Ecto neural progenitor cell (in vitro differentiated cells): ENCODE measurements around the gene SWT1.
"Not testable (repeated sequence)": the region's sequence is repeated elsewhere in the genome, so short reads cannot be mapped to it uniquely, and the experiment has no call there.

ENCODE experiments used
- DNase-seq: peaks from one replicate; pipeline ENCODE4 v3.0.0-alpha.2; 2018; ENCODE audit warnings: low spot score

Gene SWT1

DNA sequence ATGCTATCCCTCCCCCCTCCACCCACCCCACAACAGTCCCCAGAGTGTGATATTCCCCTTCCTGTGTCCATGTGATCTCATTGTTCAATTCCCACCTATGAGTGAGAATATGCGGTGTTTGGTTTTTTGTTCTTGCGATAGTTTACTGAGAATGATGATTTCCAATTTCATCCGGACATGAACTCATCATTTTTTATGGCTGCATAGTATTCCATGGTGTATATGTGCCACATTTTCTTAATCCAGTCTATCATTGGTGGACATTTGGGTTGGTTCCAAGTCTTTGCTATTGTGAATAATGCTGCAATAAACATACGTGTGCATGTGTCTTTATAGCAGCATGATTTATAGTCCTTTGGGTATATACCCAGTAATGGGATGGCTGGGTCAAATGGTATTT lies 95.0 kb downstream of the SWT1 start:
- DNase-seq = not testable (repeated sequence)

DNA sequence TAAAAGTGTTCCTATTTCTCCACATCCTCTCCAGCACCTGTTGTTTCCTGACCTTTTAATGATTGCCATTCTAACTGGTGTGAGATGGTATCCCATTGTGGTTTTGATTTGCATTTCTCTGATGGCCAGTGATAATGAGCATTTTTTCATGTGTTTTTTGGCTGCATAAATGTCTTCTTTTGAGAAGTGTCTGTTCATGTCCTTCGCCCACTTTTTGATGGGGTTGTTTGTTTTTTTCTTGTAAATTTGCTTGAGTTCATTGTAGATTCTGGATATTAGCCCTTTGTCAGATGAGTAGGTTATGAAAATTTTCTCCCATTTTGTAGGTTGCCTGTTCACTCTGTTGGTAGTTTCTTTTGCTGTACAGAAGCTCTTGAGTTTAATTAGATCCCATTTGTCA lies 95.4 kb downstream of the SWT1 start:
- DNase-seq = not testable (repeated sequence)

DNA sequence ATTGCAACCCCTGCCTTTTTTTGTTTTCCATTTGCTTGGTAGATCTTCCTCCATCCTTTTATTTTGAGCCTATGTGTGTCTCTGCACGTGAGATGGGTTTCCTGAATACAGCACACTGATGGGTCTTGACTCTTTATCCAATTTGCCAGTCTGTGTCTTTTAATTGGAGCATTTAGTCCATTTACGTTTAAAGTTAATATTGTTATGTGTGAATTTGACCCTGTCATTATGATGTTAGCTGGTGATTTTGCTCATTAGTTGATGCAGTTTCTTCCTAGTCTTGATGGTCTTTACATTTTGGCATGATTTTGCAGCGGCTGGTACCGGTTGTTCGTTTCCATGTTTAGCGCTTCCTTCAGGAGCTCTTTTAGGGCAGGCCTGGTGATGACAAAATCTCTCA lies 98.6 kb downstream of the SWT1 start:
- not testable (repeated sequence) for DNase-seq

DNA sequence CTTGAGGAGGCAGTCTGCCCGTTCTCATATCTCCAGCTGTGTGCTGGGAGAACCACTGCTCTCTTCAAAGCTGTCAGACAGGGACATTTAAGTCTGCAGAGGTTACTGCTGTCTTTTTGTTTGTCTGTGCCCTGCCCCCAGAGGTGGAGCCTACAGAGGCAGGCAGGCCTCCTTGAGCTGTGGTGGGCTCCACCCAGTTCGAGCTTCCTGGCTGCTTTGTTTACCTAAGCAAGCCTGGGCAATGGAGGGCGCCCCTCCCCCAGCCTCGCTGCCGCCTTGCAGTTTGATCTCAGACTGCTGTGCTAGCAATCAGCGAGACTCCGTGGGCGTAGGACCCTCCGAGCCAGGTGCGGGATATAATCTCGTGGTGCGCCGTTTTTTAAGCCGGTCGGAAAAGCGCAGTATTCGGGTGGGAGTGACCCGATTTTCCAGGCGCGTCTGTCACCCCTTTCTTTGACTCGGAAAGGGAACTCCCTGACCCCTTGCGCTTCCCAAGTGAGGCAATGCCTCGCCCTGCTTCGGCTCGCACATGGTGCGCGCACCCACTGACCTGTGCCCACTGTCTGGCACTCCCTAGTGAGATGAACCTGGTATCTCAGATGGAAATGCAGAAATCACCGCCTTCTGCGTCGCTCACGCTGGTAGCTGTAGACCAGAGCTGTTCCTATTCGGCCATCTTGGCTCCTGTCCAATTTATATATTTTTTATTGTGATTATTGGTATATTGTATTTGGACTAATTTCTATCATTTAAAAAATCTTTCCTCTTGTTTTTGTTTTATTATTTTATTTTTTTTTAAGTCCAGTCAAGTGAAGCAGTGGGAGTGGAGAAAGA lies 100.4 kb downstream of the SWT1 start:
- DNase-seq = not testable (repeated sequence)

DNA sequence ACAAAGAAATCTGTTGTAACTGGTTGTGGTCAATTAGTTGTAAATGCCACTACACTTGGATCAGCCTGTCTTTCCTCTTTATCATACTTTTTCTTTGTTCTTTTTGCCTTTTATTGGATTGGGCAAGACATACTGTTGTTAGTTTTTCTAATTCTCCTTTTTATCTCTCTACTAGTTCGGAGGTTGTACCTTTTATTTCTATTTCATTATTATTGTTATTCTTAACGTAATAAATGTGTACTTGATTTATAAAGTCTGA lies 100.9 kb downstream of the SWT1 start:
- no peak for DNase-seq

DNA sequence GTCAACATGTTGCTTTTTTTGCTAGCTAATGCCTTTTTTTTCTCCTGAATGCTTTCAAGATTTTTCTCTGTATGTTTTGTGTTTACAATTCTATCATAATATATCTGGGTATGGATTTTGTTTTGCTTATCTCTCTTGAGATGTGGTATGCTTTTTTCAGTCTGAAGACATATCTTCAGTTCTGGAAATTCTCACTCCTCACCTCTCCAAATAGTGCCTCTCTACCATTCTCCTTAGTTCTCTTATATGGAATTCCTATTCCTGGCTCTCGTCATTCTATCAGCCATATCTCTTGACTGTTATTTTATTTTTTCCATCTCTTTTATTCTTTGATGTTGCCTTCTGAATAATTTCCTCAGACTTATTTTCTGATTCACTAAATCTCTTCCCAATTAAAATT lies 101.7 kb downstream of the SWT1 start:
- DNase-seq = no peak

DNA sequence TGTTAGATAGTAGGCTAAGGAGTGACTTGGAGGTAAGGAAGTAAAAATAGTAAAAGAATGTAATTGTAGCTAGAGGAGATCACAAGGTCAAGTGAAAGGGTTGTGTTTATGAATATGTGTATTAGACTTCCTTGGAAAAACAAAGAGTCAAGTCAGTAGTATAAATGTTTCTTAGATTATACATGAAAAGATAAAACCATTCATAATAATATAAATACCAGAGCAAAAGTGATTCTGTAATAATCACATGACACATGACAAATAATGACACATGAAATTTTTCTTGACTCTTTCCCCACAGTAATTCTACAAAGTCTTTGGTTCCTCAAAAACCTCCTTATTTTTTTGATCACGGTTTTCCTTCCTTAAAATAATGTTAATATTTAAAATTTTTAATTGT lies 103.6 kb downstream of the SWT1 start:
- DNase-seq = no peak

DNA sequence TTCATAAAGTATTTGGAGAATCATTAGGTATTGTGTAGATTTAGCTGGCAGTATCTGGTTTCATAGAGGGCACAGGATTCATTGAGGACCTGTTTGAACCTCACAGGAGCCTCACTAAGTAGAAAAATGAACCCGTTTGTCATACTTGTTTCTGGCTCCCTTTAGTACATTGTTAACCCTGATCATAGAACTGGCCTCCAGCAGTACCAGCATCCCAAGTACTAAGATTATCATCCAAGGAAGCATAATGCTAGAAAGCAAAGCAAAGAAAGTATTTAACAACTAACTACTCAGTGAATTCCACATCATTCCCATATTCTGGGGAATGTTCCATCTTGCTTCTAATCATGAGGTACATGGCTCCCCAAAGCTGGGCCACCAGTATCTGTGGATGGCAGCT lies 105.2 kb downstream of the SWT1 start:
- no peak for DNase-seq

DNA sequence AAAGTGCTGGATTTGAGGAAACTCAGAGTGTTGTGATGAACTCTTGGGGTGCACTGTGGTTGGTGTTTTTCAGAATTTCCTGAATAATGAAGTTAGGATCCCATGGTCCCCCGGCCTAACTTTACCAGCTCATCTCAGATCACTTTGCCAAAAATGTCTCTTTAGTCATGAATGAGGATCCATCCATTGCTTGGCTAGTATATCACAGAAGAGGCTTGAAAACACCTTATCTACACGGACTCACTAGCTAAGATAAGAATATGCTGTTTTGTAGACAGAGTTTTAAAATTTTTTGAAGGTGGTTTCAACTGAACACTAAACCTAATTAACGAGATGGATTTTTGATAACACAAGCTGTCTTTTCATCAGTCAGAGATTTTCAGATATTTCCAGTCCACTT lies 106.3 kb downstream of the SWT1 start:
- DNase-seq = no peak

DNA sequence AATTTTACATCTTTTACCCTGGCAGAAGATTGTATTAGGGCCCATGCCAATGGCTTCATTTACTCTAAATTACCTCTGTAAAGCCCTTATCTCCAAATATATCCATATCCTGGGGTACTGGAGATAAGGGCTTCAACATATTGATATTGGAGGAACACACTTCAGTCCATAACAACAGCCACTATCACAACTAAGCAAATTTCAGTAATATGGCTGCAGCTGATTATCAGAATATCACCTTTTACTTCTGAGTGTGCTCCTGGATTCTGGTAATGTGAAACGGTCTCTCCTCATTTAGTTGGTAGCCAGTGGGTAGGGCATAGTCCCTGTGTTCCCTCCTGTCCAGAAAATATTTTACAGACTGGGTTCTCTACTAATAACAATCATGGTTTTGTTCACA lies 106.8 kb downstream of the SWT1 start:
- DNase-seq = no peak

DNA sequence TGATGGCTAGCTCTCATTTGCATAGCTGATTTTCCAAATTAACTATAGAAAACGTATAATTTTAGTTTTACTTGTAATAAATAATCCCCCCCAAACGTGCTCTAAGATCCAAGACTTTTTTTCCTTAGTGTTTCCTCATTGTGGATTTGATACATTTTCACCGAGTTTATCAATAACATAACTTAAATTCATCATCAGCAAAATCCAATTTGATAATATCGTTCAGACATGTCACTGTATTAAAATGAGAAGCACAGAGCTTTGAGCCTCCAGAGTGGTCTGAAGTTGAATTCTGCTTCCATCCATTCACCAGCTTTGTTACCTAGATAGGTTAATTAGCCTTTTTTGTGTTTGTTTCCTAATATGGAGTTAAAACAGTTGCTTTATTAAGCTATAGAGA lies 108.3 kb downstream of the SWT1 start:
- DNase-seq = no peak

DNA sequence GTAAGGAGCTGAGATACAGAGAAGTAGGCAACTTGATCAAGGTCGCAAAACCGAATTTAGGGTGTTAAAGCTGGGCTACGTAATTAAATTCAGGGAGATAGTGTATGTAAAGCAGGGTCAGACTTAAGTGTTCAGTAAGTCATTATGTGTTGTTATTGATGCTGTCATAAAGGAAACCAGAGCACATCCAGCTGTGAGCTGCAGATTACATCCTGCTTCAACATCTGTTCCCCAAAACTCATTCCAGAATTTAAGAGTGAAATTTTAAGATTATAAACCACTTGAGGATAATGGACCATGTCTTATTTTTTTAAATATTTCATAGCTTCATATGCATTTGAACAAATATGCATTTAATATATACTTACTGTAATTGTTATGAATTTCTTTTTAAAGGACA lies 110.3 kb downstream of the SWT1 start:
- DNase-seq = no peak

DNA sequence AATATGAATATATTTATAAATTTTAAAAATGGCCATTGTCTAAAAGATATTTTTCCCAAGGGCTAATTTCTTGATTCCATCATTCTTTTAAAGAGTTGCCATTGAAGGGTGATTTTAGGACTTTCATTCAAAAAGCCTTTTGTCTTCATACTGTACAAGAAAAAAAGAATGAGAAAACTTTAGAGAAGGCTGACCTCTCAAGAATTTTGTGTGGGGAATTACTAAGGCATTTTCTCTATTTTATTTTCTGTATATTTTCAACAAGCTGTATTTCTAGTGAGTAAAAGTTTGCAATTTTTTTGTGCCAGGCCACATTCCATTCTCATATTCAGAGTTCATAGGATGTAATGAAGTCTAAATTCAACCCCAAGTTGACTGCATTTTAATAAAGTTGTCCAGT lies 110.7 kb downstream of the SWT1 start:
- no peak for DNase-seq

DNA sequence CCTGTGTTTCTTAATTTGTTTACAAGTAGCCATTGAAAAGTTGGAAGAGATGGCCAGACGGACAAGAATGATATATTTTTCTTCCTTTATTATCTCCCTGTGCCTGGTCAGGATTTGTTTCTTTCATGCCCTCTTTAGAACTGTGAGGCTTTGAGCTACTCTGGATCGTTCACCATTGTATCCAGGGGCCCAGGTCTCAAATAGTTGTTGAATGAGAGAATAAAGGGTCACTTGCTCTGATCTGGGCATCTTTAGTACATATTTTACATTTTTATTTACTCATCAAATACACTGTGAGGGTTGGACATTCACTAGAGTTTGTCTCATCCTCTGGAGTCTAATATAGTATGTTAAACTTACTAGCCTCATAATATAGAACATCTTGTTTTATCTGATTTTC lies 111.4 kb downstream of the SWT1 start:
- no peak for DNase-seq

DNA sequence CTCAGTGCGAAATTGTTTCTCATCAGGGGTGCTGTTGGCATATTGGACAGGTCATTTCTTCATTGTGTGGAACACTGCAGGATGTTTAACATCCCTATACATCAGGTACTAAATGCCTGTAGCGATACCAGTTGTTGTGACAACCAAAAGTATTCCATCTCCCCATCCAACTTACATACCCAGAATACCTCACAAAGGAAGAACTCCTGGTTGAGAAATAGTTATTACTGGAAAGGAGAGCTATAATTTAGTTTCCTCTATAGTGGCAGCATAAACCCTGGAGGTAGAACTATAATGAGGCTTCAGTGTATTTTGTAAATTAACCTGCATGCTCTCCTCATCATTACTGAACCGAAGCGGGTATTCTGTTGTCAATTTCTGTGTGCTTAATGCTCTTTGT lies 115.0 kb downstream of the SWT1 start:
- DNase-seq = no peak

DNA sequence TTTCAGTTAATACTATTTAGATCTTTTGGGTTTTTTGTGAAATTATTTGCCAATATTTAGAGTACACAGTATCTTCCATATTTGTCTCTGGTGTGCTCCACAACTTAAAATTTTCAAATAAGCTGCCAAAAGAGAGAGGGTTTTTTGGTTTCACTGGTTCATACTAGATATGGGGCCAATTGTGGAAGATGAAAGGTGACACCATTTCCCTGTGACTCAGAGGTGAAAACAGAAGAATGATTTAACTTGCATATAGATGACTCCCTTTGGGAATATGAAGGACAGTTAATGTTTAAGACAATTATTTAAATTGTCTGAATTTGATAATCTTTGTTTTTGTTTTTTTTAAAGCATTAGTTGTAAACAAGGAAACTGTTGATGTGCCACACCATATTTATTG lies 122.6 kb downstream of the SWT1 start:
- no peak for DNase-seq

DNA sequence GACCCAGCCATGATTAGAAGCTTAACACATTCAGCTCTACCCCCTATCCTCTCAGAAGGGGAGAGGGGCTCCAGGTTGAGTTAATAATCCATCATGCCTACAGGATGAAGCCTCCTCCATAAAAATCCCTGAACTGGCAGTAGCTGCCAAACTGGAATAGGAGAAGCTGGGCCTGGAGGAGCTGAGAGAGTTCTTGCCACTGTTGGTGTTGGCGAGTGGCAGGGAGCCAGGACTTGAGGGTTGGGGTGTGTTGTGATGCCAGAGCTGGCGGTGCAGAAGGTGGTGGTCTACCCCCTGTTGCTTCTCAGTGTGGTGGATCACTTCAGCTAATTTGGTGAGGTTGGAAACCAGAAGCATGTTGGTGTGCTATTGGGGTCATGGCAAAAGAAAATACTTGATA lies 123.6 kb downstream of the SWT1 start:
- no peak for DNase-seq

DNA sequence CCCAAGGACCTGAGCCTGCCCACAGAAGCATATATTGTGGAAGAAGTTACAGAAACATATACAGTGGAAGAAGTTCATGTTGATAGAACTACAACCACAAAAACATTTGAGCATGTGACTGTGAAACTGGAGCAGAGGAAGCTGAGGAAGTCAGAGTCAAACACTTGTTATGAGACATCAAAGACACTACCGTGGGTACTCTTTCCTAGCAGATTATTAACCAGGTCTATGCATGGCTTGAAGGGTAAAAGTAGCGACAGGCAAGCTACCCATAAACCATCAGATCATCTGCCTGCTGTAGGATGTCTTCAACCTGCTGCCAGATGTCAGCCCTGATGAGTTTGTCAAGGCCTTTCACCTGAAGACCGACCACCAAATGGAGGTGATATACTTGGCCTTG lies 124.3 kb downstream of the SWT1 start:
- DNase-seq = no peak

DNA sequence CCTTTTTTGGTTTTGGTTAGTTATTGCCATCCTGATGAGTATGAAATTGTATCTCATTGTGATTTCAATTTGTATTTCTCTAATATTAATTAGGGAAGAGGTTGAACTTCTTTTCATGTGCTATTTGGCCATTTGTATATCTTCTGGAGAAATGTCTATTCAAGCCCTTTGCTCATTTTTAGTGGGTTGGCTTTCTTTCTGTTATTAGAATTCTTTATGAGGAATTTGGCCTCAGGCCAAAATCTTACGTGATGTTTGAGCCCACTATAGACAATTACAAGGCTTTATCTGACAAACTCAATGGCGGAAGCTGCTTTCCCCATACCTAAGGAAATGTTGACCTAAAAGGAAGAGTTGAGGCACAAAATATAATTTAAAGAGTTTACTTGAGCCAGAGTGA lies 127.1 kb downstream of the SWT1 start:
- no peak for DNase-seq

DNA sequence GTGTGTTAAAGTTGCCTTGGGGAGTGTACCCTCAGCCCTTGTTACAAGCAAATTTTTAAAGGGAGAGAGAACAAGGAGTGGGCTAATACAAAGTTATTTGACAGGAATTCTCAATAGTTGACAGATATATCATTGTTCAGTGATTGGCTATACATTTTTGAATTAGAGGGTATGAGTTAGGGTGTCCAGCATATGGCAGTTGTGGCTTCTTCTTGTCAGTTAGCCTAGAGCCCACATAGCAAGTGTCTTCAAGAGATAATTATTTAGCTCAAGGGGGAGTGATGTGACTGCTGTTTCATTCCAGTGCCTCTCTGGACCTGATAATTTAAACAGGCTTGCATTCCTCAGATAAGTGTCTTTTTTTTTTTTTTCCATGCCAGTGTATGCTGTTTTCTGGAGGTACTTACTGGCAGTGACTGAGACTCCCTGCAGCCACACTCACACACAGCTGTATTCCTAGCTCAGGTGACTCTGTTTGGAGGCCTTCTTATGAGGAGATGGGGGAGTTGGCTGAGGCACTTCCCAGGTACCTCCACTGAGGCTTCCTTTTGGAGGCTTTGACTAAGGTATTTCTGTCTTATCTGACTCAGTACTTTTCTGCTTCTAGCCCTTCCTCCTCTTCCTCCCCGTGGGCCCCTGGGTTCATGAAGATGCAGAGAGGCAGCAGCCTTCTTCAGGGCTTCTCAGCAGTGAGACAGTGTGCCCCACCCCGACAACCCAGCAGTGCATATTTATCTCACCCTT lies 127.7 kb downstream of the SWT1 start:
- DNase-seq = no peak

DNA sequence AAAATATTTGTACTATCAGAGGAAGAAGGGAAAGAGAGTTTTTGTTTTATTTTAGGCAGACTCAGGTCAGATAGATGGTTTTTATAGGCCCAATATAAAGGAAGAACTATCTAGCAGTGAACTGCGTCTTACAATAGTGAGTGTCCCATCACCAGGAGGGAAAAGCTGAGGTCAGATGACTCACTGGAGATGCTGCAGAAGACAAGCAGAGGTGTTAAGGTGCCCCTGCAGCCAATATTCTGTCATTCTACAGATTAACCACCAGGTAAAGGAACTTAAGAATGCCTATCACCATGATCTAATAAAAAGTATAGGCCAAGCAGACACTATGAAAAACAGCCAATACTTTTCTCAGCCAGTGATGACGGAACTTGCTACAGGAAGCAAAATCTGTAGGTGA lies 130.5 kb downstream of the SWT1 start:
- DNase-seq = no peak

DNA sequence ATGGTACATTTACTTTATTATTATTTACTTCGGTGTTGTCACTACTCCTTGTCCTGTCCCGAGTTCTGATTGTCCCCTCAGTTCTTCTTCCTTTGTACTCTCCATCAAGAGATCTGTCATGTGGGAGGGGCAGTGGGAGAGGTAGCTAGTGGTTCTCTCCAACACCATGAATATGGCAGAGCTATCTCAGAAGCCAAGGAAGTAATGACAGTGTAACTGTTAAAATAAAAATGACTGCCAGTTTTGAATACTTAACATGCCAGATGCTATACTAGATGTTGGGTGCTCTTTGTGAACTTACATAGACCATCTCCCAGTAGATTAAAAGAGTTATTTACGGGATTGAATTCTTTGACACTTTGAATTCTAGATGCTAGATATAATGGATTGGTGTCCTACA lies 131.5 kb downstream of the SWT1 start:
- DNase-seq = no peak

DNA sequence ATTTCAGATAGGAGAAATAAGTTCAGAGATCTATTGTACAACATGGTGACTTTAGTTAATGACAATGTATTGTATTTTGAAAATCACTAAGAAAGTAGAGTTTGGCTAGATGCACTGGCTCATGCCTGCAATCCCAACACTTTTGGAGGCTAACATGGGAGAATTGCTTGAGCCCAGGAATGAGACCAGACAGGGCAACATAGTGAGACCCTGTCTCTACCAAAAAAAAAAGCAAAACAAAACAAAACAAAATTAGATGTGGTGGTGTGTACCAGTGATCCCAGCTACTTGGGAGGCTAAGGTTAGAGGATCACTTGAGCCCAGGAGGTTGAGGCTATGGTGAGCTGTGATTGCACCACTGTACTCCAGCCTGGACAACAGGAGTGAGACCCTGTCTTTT lies 132.9 kb downstream of the SWT1 start:
- no peak for DNase-seq

DNA sequence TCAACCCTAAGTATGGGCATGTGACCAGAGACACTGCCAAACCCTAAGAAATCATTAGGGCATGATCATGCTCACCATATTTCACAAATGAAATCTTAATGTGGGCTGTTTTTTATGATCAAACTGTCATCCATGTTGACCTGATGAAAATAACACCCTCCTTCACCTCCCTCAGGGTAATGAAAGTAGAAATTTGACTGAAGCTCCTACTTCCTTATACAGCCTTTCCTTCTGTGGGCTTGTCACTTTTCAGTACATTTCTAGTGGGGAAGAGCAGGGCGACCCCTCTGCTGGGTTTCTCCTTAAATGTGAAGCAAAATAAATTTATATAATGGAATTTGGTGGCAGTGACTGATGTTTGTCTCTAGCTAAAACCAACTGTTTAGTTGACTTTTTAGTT lies 134.2 kb downstream of the SWT1 start:
- DNase-seq = no peak
